GM12878 (cell line): ENCODE data around the gene PRPF31. TPM values are rescaled to one million over a fixed set of nuclear protein-coding genes. Genes with fewer than 3 reads are reported as not detected.

Source experiments
- ASH2L ChIP-seq: fragments of 300-600, 200-600 bp; sonication (generic); IDR thresholded peaks from 2 replicates; pipeline ENCODE4 v1.6.1; 2017; ENCODE audit warnings: low read depth, mild to moderate bottlenecking, borderline replicate concordance
- BCLAF1 ChIP-seq: fragments of 450-650 bp; IDR thresholded peaks from 2 replicates; pipeline ENCODE4 v1.6.1; 2017; ENCODE audit warnings: antibody characterized with exemption, mild to moderate bottlenecking, moderate library complexity
- EP300 ChIP-seq, 2 experiments: fragments of 150-350 bp in 1 of 2; IDR thresholded peaks; 2 replicates each; pipeline ENCODE4 v1.6.1; 2011 to 2012; ENCODE audit warnings: low read depth in 2 of 2, low read length in 2 of 2, borderline replicate concordance in 1 of 2, improper control_type of control experiment in 1 of 2, inconsistent platforms in 1 of 2; ENCODE audit not compliant: control insufficient read depth in 1 of 2
- FOXK2 ChIP-seq: fragments of 450-650 bp; IDR thresholded peaks from 2 replicates; pipeline ENCODE4 v1.6.1; 2017; ENCODE audit warnings: mild to moderate bottlenecking, moderate library complexity
- NR2C1 ChIP-seq: fragments of 450-650 bp; IDR thresholded peaks from 2 replicates; pipeline ENCODE4 v1.6.1; 2017; ENCODE audit warnings: antibody characterized with exemption, mild to moderate bottlenecking, moderate library complexity
- PBX3 ChIP-seq: IDR thresholded peaks from 2 replicates; pipeline ENCODE4 v1.6.1; 2011; ENCODE audit warnings: mild to moderate bottlenecking, low read depth, low read length, moderate library complexity; ENCODE audit not compliant: insufficient replicate concordance
- PML ChIP-seq: IDR thresholded peaks from 2 replicates; pipeline ENCODE4 v1.6.1; 2012; ENCODE audit warnings: low read length, inconsistent platforms
- SIN3A ChIP-seq: IDR thresholded peaks from 2 replicates; pipeline ENCODE4 v1.6.1; 2012; ENCODE audit warnings: low read depth, low read length, improper control_type of control experiment
- SMARCA5 ChIP-seq: fragments of 450-650 bp; IDR thresholded peaks from 2 replicates; pipeline ENCODE4 v1.6.1; 2017; ENCODE audit warnings: mild to moderate bottlenecking
- SRF ChIP-seq, 2 experiments: IDR thresholded peaks; 2 replicates each; pipeline ENCODE4 v1.6.1; 2011; ENCODE audit warnings: low read depth in 2 of 2, low read length in 2 of 2, mild to moderate bottlenecking in 1 of 2, moderate library complexity in 1 of 2
- TCF12 ChIP-seq: IDR thresholded peaks from 2 replicates; pipeline ENCODE4 v1.6.1; 2011; ENCODE audit warnings: low read depth, mild to moderate bottlenecking, low read length
- ZBED1 ChIP-seq: IDR thresholded peaks from 2 replicates; pipeline ENCODE4 v1.6.1; 2016; ENCODE audit warnings: borderline replicate concordance
- ZZZ3 ChIP-seq: IDR thresholded peaks from 2 replicates; pipeline ENCODE4 v1.6.1; 2011; ENCODE audit warnings: low read depth; ENCODE audit not compliant: control insufficient read depth, insufficient read length
- polyA plus RNA-seq, 11 experiments: library from polyadenylated mRNA; depleted of rRNA in 4 of 11; unstranded in 6 of 11; stranded (reverse) in 5 of 11; fragments of >200 nt; fragmentation: Nextera tagmentation in 4 of 11; fragmentation: Illumina TruSeq in 1 of 11; extraction: Ambion mirVana in 4 of 11; extraction: Trizol in 1 of 11; gene quantifications; 1 replicate in 1 of 11; 2 replicates in 10 of 11; pipeline versions ENCODE4 v1.2.1 to v1.2.3, GENCODE V29; 2011 to 2016; ENCODE audit warnings: inconsistent platforms in 2 of 11, missing spikeins in 2 of 11, low read depth in 1 of 11
- total RNA-seq, 4 experiments: library from RNA; depleted of rRNA in 3 of 4; stranded (reverse); fragments of >200 nt in 3 of 4; fragmentation: Illumina TruSeq in 1 of 4; extraction: Trizol in 1 of 4; gene quantifications; 2 replicates each; pipeline versions ENCODE4 v1.2.1 to v1.2.3, GENCODE V29; 2013 to 2021
- TF ChIP-seq, protein P1 (sequence below): fragments of 450-650 bp; formaldehyde crosslinking; IDR thresholded peaks from 2 replicates; pipeline ENCODE4 v1.4.0; 2022; ENCODE audit warnings: mild to moderate bottlenecking, moderate library complexity
- TF ChIP-seq, protein P2 (sequence below): IDR thresholded peaks from 2 replicates; pipeline ENCODE4 v1.6.1; 2012; ENCODE audit warnings: improper control_type of control experiment, low read depth, low read length; ENCODE audit not compliant: insufficient replicate concordance

The PRPF31 gene
- total and polyA plus RNA-seq, 10 of the 15 experiments (the other 5 are each of a cell fraction or from before 2014, with no cell fraction given), result 2.7 to 170 (median 69.7) TPM

- TF ChIP-seq BCLAF1 (no peak), PBX3 (no peak), SRF (IDR thresholded peaks at IDR 0.05; ENCODE audit: low read depth in 2 of 2, low read length in 2 of 2) (0 out of 4 replicates have a peak, but pooled peaks of 1 of the 2 experiments have one; percentile 1), ASH2L (no peak; the same call in 1 of the 2 replicates), PML (no peak), SMARCA5 (0 out of 2 replicates have a peak, but pooled peaks have one; percentile 46), EP300 (IDR thresholded peaks at IDR 0.05; ENCODE audit: borderline replicate concordance in 1 of 2, control insufficient read depth in 1 of 2, low read depth in 2 of 2, low read length in 2 of 2) (no peak), NR2C1 (no peak), ZBED1 (peak; percentile 100), SIN3A (peak; percentile 6; the same call in 1 of the 2 replicates), ZZZ3 (no peak), TCF12 (no peak), FOXK2 (no peak)
- TF ChIP-seq, protein P1, sequence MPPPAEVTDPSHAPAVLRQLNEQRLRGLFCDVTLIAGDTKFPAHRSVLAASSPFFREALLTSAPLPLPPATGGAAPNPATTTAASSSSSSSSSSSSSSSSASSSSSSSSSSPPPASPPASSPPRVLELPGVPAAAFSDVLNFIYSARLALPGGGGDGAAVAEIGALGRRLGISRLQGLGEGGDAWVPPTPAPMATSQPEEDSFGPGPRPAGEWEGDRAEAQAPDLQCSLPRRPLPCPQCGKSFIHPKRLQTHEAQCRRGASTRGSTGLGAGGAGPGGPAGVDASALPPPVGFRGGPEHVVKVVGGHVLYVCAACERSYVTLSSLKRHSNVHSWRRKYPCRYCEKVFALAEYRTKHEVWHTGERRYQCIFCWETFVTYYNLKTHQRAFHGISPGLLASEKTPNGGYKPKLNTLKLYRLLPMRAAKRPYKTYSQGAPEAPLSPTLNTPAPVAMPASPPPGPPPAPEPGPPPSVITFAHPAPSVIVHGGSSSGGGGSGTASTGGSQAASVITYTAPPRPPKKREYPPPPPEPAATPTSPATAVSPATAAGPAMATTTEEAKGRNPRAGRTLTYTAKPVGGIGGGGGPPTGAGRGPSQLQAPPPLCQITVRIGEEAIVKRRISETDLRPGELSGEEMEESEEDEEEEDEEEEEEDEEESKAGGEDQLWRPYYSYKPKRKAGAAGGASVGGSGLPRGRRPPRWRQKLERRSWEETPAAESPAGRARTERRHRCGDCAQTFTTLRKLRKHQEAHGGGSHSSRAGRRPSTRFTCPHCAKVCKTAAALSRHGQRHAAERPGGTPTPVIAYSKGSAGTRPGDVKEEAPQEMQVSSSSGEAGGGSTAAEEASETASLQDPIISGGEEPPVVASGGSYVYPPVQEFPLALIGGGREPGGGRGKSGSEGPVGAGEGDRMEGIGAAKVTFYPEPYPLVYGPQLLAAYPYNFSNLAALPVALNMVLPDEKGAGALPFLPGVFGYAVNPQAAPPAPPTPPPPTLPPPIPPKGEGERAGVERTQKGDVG, result no peak
- TF ChIP-seq, protein P2, sequence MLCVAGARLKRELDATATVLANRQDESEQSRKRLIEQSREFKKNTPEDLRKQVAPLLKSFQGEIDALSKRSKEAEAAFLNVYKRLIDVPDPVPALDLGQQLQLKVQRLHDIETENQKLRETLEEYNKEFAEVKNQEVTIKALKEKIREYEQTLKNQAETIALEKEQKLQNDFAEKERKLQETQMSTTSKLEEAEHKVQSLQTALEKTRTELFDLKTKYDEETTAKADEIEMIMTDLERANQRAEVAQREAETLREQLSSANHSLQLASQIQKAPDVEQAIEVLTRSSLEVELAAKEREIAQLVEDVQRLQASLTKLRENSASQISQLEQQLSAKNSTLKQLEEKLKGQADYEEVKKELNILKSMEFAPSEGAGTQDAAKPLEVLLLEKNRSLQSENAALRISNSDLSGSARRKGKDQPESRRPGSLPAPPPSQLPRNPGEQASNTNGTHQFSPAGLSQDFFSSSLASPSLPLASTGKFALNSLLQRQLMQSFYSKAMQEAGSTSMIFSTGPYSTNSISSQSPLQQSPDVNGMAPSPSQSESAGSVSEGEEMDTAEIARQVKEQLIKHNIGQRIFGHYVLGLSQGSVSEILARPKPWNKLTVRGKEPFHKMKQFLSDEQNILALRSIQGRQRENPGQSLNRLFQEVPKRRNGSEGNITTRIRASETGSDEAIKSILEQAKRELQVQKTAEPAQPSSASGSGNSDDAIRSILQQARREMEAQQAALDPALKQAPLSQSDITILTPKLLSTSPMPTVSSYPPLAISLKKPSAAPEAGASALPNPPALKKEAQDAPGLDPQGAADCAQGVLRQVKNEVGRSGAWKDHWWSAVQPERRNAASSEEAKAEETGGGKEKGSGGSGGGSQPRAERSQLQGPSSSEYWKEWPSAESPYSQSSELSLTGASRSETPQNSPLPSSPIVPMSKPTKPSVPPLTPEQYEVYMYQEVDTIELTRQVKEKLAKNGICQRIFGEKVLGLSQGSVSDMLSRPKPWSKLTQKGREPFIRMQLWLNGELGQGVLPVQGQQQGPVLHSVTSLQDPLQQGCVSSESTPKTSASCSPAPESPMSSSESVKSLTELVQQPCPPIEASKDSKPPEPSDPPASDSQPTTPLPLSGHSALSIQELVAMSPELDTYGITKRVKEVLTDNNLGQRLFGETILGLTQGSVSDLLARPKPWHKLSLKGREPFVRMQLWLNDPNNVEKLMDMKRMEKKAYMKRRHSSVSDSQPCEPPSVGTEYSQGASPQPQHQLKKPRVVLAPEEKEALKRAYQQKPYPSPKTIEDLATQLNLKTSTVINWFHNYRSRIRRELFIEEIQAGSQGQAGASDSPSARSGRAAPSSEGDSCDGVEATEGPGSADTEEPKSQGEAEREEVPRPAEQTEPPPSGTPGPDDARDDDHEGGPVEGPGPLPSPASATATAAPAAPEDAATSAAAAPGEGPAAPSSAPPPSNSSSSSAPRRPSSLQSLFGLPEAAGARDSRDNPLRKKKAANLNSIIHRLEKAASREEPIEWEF, result no peak
Observed at GRCh38 chr19:54137699-54138488, 22.3 kb downstream of the PRPF31 start, which contains the start of gene CNOT3 (continued).
